GM21423 (cell line): ENCODE measurements around the gene ANTXRL.
"Not testable (repeated sequence)": the region's sequence is repeated elsewhere in the genome, so short reads cannot be mapped to it uniquely, and the experiment has no call there.

Source experiments
- ATAC-seq: cut with Tn5 transposase; IDR thresholded peaks from one replicate; pipeline ENCODE4 v1.9.1; 2021; ENCODE audit warnings: mild to moderate bottlenecking, moderate library complexity; ENCODE audit not compliant: unreplicated experiment

Gene ANTXRL

DNA sequence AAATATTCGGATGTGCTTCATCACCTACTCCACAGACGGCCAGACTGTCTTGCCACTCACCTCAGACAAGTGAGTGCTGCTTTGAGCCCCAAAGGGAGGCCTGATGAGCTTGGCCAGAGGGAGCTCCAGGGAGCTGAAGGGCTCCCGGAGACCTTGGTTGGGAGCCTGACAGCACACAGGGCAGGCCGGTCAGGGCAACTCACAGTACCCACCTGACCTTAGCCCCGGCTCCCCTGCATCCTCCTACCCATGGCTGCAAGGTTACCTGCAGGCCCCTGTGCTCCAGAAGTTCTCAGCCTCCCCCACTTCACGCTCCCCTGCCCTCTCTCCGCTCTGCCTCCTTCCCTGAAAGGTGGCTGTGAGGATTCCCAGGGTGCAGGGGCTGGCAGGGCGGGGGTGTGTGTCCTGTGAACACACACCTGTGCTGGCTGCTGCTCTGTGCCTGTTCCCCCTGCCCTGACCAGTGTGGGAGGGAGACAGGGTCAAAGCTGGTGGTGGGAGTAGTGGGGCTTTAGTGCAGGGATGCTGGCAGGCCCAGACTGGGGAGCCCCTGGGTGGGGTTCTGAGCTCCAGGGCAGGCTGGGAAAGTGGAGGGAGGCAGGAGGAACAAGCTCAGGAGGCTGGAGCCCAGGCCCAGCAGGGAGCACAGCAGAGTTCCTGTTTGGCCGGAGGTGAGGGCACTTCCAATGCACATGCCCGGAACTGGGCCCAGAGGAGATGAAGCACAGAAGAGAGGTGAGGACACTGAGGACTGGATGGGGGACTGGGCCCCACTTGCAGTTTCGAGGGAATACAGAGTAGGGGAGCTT, 7.2 kb downstream of the ANTXRL start:
- ATAC-seq, result no peak

DNA sequence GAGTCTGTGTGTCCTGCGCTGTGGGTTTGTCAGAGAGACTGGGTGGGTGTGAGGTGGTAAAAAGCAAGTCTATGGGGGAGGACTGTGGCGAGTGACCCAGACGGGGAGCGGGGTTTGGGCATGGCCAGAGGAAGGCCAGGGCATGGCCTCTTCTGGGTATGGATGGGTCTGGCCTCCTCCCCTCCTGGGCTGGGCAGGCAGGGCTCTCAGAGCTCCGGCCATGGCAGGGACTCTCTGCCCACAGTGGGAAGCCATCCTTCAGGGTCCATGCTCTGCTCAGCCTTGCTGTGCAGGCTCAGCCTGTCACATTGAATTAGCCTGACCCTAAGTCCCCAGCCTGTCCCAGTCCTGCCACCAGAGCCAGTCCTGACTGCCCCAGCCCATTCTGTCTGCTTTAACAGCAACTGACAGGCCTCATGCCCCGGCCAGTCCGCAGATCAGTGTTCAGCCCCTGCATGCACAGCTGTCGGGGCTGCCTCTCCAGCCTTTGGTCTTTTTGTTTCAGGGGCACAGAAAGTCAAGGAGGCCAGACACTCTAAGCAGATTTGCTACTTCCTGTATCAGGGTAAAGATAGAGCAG, 7.9 kb downstream of the ANTXRL start:
- no peak for ATAC-seq

DNA sequence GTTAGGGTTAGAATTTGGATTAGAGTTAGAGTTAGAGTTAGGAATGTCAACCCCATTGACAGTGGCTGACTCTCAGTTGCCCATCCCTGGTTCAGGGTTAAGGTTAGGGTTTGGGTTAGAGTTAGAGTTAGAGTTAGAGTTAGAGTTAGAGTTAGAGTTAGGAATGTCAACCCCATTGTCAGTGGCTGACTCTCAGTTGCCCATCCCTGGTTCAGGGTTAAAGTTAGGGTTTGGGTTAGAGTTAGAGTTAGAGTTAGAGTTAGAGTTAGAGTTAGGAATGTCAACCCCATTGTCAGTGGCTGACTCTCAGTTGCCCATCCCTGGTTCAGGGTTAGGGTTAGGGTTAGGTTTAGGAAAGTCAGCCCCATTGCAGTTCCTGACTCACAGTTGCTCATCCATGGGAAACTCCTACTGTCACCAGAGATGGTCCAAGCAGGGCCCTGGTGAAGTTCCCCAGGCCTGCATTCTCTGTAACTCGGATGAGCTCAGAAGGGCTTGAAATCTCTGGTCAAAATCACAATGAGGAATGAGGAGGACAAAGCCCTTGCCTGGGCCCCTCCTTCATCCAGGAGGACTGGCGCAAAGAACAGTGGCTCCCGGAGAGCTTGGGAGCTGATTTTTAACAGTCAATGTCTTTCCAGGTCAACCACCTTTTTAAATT, 8.7 kb downstream of the ANTXRL start:
- not testable (repeated sequence) for ATAC-seq

DNA sequence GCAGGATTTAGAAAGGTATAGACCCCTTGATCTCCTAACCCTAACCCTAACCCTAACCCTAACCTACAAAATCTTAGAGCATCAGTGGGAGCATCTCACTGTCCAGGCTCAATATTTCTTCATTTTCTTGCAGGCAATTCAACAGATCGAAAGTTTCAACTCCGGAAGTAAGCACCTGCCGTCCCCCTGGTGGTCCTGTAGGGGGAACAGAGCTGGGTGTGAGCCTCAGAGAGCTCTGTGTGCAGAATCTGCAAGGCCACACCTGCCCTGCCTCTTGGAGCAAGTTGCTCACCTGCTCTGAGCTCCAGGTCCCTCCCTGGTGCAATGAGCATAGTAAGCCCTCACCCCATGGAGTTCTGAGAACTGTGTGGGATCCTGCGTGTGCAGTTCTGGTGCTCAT, 9.3 kb downstream of the ANTXRL start:
- ATAC-seq, result not testable (repeated sequence)

DNA sequence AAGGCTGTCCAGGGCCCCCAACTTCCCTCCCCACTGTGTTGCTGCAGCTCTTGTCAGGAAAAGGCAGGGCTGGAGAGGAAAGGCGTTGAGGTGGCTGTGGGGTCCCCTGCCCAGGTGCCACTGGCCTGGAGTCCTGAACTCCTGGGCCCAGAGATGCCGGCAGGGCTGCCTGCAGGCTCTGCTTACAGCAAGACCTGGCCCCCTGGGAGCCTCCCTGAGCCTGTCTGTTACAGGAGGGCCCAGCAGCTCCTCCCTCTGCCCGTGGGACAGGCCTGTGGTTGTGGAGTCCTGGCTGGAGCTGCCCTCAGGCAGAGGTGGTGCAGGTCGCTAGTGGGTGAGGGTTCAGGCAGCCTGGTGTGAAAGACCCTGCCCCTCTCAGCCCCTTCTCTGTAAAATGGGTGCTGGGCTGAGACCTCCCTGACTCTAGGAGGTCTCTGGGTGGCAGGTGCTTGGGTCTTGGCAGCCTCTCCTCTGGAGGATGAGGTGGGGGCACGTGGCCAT, 9.9 kb downstream of the ANTXRL start:
- ATAC-seq, result no peak

DNA sequence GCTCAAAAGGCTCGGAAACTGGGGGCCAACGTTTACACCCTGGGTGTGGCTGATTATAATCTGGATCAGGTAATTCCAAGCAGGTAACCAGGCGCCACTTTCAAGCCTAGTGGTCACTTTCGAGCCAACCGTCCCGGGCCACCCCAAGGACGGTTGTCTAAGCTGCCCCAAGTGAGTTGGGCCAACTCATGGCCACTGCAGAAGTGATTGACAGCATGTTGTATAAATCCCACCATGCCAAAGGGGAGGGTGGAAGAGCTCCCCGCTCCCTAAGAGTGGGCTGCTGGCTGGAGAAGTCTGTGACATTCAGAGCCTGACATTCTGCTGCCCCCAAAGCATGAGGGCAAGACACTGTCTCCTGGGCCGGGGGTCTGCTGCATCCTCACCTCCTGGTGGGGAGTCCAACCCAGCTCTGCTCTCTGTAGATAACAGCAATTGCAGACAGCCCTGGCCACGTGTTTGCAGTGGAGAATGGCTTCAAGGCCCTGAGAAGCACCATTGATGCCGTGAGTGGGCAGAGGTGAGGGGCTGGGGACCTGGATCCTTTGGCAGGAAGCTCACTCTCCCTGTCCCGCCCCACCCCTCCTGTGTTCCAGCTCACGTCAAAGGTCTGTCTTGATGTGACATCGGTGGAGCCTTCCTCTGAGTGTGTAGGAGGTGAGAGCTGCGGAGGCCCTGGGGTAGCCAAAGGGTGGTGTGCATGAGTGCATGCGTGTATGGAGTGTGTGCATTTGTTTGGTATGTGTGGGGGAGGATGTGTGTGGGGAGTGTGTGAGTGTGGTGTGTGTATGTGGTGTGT, 10.8 kb downstream of the ANTXRL start:
- no peak for ATAC-seq

DNA sequence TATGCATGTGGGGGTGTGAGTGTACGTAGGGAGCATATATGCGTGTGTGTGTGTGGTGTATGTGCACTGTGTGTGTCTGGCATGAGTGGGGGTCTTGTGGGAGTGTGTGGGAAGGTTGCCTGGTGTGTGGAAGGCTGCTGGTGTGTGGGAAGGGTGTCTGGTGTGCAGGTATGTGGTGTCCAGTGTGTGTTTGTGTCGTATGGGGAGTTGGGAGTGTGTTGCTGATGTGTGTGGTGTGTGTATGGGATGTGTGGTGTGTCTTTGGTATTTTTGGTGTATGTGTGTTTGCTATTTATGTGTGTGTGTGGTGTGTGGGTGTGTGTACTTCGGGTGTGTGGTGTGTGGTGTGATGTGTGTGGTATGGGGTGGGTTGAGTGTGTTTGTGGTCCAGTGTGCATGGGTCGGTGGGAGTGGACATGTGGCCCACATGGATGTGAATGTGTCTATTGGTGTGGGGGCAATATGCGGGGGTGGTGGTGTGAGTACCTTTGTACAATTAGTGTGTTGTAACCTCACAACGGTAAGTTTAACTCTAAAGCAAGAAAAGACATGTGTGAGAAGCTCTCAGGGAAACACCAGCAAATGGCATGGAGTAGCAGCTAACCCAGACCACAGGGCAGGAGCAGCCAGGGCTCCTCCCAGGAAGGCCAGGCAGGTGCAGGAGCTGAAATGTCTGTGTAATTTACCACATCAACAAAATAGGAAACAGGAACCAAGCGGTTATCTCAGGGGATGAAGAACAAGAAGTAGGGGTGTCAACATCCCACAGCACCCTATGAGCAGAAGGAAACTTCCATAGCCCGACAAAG, 11.9 kb downstream of the ANTXRL start:
- no peak for ATAC-seq

DNA sequence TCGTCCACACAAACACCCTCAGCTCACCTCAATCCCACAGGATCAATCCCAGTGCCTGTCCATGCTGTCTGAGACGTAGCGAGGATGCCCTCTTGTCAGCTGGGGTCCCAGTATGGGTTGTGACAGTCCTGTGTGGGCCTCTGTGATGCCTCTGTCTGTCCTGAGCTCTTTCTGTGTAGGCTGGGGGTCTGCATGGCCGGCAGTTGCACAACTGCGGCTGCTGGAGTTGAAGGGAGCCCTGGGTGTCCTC, 12.4 kb downstream of the ANTXRL start:
- no peak for ATAC-seq

DNA sequence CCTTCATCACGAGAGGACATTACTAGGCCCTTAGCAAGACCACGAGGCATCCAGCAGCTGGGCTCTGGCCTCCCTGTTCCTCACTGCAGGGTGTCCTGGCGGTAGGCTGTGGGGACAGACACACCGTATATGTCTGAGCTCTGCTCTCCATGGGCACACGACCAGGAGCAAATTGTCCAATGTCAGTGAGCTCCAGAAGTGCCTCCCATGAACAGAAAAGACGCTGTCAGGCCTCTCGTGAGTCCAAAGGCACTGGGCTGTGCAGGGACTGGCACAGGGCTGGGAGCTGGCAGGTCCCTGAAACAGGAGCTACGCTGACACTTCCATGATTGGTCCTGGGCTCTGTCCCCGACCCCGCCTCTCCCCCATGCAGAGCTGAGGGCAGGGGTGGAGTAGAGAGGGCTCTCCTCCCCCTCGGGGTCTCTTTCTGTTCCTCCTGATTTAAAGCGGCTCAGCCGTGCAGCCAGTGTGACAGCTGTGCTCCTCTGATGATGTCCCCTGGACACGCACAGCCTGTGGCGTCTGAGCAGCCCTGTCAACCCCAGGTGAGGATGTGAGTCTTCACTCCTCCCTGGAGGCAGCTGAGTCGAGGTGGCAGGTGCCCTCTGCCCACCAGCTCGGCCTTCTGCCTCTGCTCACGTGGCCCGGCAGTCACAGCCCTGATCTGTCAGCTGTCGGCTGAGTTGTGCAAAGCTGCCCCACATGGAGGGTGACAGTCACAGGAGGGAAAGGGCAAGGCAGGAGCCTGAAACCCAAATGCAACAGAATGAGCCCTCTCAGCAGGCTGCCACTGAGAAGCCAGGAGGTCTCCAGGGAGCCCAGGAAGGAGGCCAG, 13.0 kb downstream of the ANTXRL start:
- ATAC-seq, result no peak

DNA sequence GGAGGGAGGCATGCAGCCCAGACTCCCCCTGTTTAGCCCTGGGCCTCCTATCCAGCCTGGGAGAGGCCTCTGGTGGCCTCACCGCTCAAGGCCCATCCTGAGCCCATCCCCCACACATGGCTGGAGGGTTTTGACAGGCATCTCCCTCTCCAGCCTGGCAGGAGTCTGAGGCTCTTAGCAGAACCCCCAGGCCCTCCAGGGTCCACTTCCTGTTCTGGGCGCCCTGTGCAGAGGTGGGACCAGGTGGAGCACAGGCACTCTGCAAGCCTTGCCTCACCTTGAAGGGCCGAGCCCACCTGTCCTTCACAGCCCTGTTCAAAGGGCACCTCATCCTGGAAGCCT, 13.5 kb downstream of the ANTXRL start:
- not testable (repeated sequence) for ATAC-seq

DNA sequence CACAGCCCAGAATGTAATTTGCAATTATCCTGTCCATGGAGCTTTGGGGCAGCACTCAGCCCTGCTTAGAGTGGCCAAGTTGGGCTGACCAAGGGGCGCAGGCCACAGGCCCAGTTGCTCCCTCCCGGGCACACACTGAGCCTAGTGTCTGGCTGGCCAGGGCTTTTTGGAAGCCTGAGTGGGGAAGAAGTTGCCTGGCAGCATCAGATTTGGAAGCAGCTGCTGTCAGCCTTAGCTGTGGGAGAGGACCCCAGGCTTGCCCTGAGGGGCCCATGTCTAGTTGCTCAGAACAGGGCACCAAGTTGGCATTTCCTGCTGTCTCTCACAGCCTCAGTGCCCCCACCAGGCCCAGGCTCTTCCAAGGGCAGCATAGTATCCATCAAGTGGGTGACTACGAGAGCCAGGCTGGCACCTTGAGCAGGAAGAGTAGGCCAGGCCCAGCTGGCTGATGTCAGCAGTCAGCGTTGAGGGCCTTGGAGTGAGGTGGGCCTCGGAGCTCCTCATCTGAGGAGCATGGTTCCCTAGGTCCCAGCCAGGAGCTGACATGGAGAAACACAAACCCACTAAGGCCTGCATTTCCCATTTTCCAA, 14.4 kb downstream of the ANTXRL start:
- ATAC-seq, result no peak

DNA sequence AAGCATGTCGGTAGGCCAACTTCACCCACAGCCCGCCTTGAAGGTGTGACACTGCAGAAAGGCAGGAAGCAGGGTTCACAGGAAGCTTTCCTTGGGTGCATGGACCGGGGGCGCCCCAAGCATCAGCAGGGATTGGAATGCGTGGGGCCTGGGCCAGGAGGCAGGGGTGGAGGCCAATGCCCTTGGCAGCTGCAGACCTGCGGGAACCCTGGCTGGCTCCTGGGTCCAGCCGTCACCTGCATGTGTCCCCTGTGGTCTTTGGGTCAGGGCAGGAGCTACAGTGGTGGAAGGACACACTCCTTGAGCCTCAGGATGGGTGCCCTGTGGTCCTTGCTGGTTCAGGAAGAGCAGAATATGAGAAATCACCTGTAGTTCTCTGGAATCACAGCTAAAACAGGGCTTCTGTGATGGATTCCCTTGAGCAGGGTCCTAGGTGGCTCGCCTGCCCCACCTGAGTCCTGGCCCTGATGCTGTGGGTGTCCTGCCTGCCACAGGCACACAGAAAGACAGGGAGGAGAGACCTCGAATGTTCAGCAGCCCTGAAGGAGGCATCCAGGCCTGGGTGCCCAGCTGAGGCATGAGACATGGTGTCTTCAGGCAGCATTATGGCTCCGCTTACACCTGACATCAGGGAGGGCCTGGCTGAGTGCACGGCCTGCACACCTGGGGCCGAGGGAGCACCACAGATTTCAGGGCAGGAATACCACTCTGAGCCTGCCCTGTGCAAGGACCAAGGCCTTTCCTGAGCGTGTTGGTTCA, 15.1 kb downstream of the ANTXRL start:
- ATAC-seq, result no peak

DNA sequence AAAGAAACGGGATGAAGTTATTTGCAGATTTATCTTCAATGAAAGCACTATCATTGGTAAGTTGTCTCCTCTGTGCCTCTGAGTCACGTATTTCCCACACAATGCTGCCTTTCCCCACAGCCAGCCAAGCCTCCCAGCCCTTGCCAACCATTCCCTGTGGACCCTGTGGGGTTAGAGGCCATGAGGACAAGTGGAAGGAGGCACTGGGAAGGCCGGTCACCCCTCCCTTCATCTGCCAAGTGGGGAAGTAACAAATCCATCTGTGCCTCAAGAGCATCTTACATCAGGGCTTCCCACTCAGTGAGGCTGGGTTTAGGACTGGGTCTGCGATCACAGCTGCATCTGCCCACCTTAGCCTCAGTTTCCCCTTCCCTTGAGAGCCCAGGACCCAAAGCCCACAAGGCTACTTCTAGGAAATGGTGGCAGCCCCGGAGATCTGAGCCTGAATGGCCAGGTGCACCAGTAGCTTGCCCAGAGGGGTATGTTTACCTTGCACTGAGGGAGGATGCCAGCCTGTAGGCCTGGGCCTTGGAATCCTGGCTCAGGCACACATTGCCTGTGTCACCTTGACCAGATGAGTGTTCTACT, 16.1 kb downstream of the ANTXRL start:
- ATAC-seq, result not testable (repeated sequence)

DNA sequence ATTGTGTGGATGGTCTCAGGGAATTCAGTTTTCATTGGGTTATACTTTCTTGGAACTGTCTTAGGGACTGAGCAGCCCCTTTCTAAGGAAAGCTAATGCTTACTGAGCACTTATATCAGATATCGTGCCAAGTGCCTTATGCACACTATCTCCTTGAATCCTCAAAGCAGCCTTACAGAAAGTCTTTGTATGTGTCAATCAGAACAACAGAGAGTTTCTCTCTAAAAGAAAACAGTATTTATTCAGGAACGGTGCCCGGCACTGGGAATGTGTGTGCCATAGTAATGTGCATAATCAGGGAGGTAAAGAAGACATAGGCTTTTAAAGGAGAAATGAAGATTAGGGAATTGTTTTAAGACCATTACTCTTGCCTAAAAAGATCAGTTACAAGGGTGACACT, 17.3 kb downstream of the ANTXRL start:
- no peak for ATAC-seq

DNA sequence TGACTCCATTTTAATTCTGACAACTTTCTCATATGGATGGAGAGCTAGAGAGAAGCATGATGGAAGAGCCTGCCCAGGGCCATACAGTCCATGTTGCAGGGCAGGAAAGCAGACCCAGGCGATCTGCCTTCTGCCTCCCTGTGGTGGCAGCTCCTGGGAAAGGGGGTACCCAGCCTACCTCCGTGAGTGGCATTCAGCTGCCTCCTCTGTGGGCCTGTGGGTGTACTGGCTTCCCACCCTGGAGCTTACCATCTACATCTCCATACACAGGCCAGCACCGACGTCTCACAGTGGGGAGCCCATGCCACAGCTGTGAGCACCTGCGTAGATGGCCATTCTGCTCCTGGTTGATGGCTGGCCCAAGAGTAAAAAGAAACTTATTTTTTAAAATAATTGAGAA, 17.9 kb downstream of the ANTXRL start:
- ATAC-seq, result not testable (repeated sequence)

DNA sequence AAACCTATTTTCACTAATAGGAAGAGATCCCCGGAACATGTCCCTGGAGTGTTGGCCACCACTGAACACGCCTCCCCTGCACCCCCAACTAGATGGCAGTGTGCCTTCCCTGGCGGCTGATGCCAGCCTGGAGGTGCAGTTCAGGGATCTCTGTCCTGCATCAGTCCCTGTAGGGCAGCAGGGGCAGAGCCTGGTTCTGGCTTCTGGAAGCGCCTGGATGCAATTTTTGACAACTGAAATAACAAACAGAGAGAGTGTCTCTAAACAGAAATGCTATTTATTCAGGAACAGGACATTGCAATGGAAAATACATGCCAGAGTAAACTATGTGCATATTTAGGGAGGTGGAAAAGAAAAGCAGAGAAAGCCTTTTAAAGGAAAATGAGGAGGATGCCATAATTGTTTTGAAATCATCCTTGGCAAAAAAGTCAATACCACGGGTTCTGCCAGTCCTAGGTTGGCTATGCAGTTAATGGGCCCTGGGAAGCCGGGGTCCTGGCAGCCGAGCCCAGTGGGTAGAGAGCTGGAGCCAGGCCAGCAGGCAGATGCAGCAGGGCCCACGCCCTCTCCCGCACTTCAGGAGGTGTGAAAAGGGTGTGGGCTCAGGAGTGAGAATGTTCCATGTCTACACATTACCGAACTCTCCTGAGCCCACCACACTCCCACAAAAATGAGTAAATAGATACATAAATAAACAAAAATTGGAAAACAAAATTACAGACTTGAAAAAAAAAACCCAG, 18.5 kb downstream of the ANTXRL start:
- ATAC-seq, result no peak

DNA sequence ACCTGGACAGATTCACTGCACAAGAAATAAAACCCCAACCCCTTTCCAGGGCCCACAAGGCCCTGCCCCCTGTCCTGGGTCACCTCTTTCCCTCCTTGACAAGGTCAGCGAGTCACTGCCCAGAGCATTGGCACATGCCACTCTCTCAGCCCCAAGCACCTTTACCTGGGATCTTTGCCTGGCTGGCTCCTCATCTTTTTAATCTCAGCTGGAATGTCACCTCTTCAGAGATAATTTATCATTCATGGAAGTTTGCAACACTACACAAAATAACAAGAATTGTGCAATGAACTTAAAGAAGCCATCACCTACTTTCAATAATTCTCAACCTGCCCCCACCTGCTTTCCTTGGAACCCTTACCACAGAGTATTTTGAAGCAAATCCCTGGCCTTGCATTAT, 19.2 kb downstream of the ANTXRL start:
- ATAC-seq, result no peak
